AG08395 (cell line): Measurements from ENCODE around the gene CPNE8.
"Not testable (repeated sequence)": the region's sequence is repeated elsewhere in the genome, so short reads cannot be mapped to it uniquely, and the experiment has no call there.

Experiments
- DNase-seq: peaks from one replicate; pipeline ENCODE4 v3.0.0; 2012; ENCODE audit warnings: mixed read lengths, low spot score

The CPNE8 gene

DNA sequence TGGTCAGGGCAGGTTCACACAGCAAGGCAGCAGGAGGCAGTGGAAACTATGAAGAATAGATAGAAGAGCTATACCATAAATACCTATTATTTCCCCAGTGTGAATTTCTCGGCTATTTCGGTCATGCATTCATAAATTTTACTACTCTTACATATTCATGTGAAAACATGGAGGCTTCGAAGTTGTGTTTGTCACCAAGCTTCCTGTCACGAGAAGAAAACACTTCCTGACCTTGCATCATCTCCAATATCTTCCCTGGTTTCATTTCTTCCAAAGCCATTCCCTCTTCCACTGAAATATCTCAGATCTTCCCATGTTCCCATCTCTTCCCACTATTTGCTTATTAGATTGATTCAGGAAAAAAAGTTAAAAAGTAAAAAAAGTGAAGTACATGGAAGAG, 80.4 kb downstream of the CPNE8 start:
- DNase-seq: no peak

DNA sequence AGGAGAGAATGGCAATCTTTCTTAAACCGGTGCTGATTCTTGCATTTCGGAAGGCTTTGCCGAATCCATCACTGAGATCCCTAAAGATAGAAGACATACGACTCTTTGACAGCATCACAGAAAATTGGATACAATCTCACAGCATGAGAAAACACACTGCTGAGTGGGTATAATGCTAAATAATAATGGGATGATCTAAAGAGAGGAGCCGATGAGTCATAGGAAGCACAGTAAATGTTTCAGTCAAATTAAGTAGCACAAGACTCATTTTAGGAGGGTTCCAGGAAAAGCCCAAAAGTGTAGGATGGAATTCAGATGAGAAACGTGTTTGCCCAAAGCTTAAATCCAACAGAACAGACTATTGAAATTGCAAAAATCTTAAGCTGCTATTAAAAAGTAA, 81.7 kb downstream of the CPNE8 start:
- peak; percentile 18 for DNase-seq

DNA sequence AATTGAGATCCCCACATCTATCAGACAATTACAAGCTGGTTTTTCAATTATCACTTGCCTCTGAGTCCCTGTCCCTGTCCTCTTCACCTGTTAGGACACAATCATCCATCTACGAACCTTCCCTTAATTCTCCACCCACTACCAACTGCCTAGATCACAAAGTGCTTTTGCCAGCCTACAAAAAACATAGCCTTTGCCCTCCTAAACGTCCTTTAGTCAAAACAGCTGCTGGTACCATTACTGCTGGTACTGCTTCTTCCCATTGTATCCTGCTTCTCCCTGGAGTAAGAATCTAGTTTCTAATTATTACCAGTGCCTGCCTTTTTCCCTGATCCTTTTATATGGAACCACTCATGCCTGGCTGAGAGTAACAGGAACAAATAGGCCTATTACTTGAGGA, 82.1 kb downstream of the CPNE8 start:
- no peak for DNase-seq

DNA sequence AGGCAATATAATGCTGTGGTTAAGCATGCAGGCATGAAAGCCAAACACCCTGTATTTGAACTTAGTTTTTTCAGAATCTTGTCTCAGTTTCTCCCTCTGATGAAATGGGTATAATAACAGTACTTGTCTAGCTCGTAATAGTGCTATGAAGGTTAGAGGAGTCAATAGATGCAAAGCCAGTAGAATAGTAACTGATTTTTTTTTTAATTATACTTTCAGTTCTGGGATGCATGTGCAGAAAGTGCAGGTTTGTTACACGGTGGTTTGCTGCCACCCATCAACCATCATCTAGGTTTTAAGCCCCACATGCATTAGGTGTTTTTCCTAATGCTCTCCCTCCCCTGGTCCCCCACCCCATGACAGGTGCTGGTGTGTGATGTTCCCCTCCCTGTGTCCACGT, 87.4 kb downstream of the CPNE8 start:
- no peak for DNase-seq

GRCh38 chr12:38813923-38814322, 91.5 kb downstream of the CPNE8 start:
- no peak for DNase-seq

- no peak for DNase-seq
Measured at GRCh38 chr12:38811814-38812356, 93.5 kb downstream of the CPNE8 start.

DNA sequence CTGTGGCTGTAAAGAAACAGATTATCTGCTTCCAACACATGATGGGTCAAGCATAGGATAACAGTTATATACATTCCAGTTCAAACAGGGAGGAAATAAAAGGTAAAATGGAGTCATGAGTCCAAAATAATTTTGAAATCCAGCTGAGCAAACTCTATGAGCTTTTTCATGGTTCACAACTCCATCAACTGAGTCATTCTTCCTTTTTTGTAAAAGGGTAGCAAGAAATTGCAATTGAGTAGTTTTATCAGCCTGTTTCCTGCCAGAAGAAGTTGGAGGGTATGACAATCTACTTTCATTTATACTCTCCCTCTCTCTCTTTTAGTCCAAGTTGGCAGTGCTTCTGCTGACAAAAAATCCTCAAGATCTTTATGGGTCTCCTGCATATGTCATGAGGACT, 95.6 kb downstream of the CPNE8 start:
- no peak for DNase-seq

DNA sequence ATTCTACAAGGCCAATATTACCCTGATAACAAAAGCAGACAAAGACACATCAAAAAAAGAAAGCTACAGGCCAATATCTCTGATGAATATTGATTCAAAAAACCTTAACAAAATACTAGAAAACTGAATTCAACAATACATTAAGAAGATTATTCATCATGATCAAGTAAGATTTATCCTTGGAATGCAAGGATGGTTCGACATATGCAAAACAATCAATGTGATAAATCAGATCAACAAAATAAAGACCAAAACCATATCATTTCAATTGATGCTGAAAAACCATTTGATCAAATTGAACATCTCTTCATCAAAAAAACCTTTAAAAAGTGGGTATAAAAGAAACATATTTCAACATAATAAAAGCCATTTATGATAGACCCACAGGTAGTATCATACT, 117.3 kb downstream of the CPNE8 start:
- DNase-seq: no peak

GRCh38 chr12:38785381-38785780, 120.0 kb downstream of the CPNE8 start:
- no peak for DNase-seq

DNA sequence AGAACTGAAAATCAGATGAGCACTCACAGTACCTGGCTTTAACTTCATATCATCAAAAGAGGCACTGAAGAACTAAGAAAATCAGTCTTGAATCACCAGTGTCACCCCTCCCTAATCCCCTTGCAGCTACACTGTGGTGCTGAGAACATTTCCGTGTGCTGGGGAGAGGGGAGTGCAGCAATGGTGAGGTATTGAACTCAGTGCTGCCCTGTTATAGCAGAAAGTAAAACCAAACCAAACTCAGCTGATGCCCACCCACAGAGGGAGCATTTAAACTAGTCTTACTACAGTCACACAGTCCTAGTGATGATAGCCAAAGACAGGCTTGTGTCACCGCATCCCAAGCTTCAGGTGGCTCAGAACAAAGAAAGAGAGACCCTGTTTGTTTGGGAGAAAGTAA, 122.1 kb downstream of the CPNE8 start:
- no peak for DNase-seq

DNA sequence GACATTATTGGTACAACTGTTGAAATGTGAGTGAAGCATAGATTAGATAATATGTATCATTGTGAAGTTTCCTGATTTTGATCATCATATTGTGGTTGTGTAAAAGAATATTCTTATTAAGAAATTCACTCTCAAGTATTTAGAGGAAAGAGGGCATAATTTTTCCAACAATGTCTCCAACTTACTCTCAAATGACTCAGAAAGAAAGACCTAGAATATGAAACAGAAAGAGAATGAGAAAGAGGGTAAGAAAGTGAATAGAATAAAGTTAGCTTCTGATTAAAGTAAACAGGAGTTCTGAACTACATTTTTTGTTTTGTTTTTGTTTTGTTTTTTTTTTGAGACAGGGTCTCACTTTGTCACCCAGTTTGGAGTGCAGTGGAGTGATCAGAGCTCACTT, 123.0 kb downstream of the CPNE8 start:
- no peak for DNase-seq

DNA sequence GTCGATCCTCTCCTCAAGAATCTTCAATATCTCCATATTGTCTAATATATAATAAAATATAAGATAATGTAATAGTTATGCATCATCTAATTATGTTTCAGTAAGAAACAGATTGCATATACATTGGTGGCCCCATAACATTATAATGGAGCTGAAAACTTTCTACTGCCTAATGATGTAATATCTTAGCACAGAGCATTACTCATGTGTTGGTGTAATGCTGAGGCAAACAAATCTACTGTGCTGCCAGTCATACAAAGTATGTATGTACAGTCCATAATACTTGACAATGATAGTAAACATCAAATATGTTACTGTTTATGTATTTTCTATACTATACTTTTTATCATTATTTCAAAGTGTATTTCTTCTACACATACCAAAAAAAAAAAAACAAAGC, 128.7 kb downstream of the CPNE8 start:
- DNase-seq: no peak

- DNase-seq: no peak
Measured at GRCh38 chr12:38775457-38775856, 129.9 kb downstream of the CPNE8 start.

- no peak for DNase-seq
Measured at GRCh38 chr12:38772437-38772836, 133.0 kb downstream of the CPNE8 start.

- DNase-seq: no peak
Measured at GRCh38 chr12:38771871-38772270, 133.5 kb downstream of the CPNE8 start.

GRCh38 chr12:38761636-38762342, 143.6 kb downstream of the CPNE8 start:
- DNase-seq: no peak

DNA sequence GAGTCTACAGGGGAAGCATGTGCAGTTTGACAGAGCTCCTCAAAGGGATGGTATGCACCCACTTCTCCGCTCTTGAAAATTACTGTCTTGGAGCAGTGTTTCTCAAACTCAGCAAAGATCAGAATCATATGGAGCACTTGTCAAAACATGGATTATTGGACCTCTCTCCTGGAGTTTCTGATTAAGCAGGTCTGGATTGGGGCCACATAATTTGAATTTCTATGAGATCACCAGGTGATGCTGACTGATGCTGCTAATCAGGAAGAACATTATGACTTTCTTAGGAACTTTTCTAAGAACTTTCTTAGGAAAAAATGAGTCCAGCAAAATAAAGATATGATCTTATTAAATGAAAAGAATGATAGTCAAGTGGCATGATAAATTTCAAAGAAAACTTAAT, 144.3 kb downstream of the CPNE8 start:
- no peak for DNase-seq

- DNase-seq: no peak
Measured at GRCh38 chr12:38759621-38760020, 145.8 kb downstream of the CPNE8 start.

DNA sequence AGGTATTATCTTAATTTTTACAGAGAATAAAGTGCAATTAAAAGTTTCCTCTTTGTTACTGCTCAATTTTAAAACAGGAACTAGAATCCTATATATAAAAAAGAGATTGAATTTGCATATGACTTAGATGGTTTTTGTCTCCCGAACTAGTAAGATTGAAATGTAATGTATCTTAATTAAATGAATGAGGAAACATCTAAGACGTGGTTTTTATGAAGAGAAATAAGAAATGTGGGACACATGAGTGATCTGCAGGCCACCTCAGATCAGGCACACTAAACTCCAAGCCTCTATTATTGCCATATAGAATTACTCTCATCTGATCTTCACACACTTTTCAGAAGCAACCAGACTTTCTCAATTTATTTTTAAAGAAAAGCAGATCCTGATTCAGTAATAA, 158.6 kb downstream of the CPNE8 start:
- DNase-seq: no peak

- no peak for DNase-seq
Measured at GRCh38 chr12:38745601-38746000, 159.8 kb downstream of the CPNE8 start.

GRCh38 chr12:38744041-38744440, 161.3 kb downstream of the CPNE8 start:
- peak; percentile 51 for DNase-seq

DNA sequence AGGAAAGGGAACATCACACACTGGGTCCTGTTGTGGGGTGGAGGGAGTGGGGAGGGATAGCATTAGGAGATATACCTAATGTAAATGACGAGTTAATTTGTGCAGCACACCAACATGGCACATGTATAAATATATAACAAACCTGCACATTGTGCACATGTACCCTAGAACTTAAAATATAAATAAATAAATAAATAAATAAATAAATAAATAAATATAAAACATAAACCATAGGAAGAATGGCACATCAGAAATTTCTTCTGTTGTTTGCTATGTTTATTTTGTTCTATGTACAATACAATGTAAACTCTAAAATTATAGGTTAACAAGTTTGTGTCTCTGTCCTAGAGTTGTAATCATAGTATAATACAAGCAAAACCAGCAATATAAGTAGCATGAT, 162.9 kb downstream of the CPNE8 start:
- not testable (repeated sequence) for DNase-seq

GRCh38 chr12:38736821-38737220, 168.6 kb downstream of the CPNE8 start:
- no peak for DNase-seq

DNA sequence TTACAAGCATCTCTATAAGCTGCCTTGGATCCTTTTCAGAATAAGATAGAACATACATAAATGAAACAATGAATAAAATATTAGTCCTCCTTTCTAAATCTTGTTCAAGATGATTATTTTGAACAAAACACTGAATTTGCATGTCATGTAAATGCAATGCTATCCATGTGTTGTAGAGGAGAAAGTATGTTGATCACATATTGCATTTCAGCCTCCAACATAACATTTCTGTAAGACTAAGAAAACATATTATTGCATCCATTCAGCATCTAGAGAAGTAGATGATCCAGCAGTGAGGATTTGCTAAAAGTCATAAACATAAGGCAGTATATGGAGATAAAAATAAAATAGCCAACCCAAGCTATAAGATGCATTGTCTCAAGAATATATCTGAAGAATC, 172.6 kb downstream of the CPNE8 start:
- no peak for DNase-seq
